Measurements from ENCODE around the gene DLG2. TPM values are rescaled to one million over a fixed set of nuclear protein-coding genes. Genes with fewer than 3 reads are reported as not detected.

DLG2 gene
- total and polyA plus RNA-seq, 2 of the 4 experiments (the other 2 are of a cell fraction), result 0.31 to 0.36 TPM

- H3K4me2 ChIP-seq (ENCODE audit: low read depth, low read length), result no peak overlapping the region
- H3K9me3 ChIP-seq (ENCODE audit: control insufficient read depth, insufficient read depth, low read length), result no peaks in the 10 kb centered on the region
- no peak overlapping the region for H3K23ac ChIP-seq (ENCODE audit: low read depth, low read length)
- no peaks in the 10 kb centered on the region for H3K79me1 ChIP-seq (ENCODE audit: low read depth in 1 of 2, low read length in 2 of 2)
- no peaks in the 10 kb centered on the region for H4K20me1 ChIP-seq (ENCODE audit: insufficient read depth, low read length)
- H2BK15ac ChIP-seq (ENCODE audit: low read depth, low read length), result no peak overlapping the region
- H3K4me1 ChIP-seq (ENCODE audit: control insufficient read depth, insufficient read depth, low read length), result no peaks in the 10 kb centered on the region
- no CpG with 5 or more reads among the region's 3 CpGs for WGBS, 2 experiments (ENCODE audit: extremely low coverage in 2 of 2, insufficient read length in 1 of 2)
- no peak overlapping the region for H3K18ac ChIP-seq (ENCODE audit: low read depth, low read length)
- H2AK5ac ChIP-seq (ENCODE audit: low read depth, low read length), result no peak overlapping the region
- H4K8ac ChIP-seq (ENCODE audit: low read depth in 2 of 2, low read length in 2 of 2), result no peak overlapping the region
- H3K14ac ChIP-seq (replicated peaks; ENCODE audit: low read depth, low read length), result no peak overlapping the region
- no peak for TF ChIP-seq ELK1 (IDR thresholded peaks at IDR 0.05; ENCODE audit: borderline replicate concordance, low read depth, low read length)
- TF ChIP-seq CEBPB (IDR thresholded peaks at IDR 0.05; ENCODE audit: low read depth, low read length), result no peak
- no peak for TF ChIP-seq MAZ (IDR thresholded peaks at IDR 0.05; ENCODE audit: borderline replicate concordance, low read depth, low read length)
- peak; percentile 50 for TF ChIP-seq CTCF (conservative IDR thresholded peaks at IDR 0.05; ENCODE audit: low read depth, low read length)
- no peak for TF ChIP-seq MXI1 (IDR thresholded peaks at IDR 0.05; ENCODE audit: borderline replicate concordance, low read depth, low read length)
- no peak for TF ChIP-seq FOS (IDR thresholded peaks at IDR 0.05; ENCODE audit: low read depth, low read length)
- no peak for TF ChIP-seq RFX5 (IDR thresholded peaks at IDR 0.05; ENCODE audit: low read depth, low read length)
- TF ChIP-seq BHLHE40 (IDR thresholded peaks at IDR 0.05; ENCODE audit: low read depth, low read length), result no peak
- peak; percentile 53 for TF ChIP-seq RAD21 (IDR thresholded peaks at IDR 0.05; ENCODE audit: low read length)
- no peak for TF ChIP-seq MAFK (IDR thresholded peaks at IDR 0.05; ENCODE audit: low read depth, low read length)
- no peak for TF ChIP-seq POLR2A (IDR thresholded peaks at IDR 0.05; ENCODE audit: low read depth, low read length)
- TF ChIP-seq SMC3 (IDR thresholded peaks at IDR 0.05; ENCODE audit: low read depth, low read length), result peak; percentile 50
- TF ChIP-seq NFE2L2 (IDR thresholded peaks at IDR 0.05; ENCODE audit: low read depth, low read length), result no peak
- no peak for TF ChIP-seq RCOR1 (IDR thresholded peaks at IDR 0.05; ENCODE audit: insufficient replicate concordance, low read length)
- no peak for TF ChIP-seq USF2 (IDR thresholded peaks at IDR 0.05; ENCODE audit: low read depth, low read length)
- TF ChIP-seq CHD1 (IDR thresholded peaks at IDR 0.05; ENCODE audit: low read depth, low read length), result no peak
- H3K4ac ChIP-seq (ENCODE audit: low read depth, low read length), result no peak overlapping the region
- no peak overlapping the region for H2BK20ac ChIP-seq (ENCODE audit: low read depth, low read length)
- no peaks in the 10 kb centered on the region for H3K9me1 ChIP-seq (ENCODE audit: insufficient read depth, low read length)
- no TSS peak for BruUV-seq (replicated peaks)
- no peak overlapping the region for H3K4me3 ChIP-seq (ENCODE audit: insufficient read depth, low read depth, low read length)
- no peaks in the 10 kb centered on the region for H3K36me3 ChIP-seq (ENCODE audit: control insufficient read depth, insufficient read depth, low read length)
- no peak for ATAC-seq (ENCODE audit: low read depth)
- H2BK120ac ChIP-seq (ENCODE audit: low read depth, low read length), result no peak overlapping the region
- H2AK9ac ChIP-seq (replicated peaks; ENCODE audit: low read depth, low read length, poor library complexity), result no peak overlapping the region
- H2AFZ ChIP-seq (replicated peaks; ENCODE audit: low read length, poor library complexity), result no peak overlapping the region
- H2BK5ac ChIP-seq (ENCODE audit: low read depth, low read length, poor library complexity, severe bottlenecking), result no peak overlapping the region
- dilution Hi-C loops (cut with HindIII; ENCODE audit: low sequenced_read_pairs, unreplicated experiment) (no loop called here), intact Hi-C loops (cut with micrococcal nuclease) (loop anchor here (5.0 to 10.0 kb wide), 2 partner anchors 812 to 1494 kb away; no protein-coding TSS in a partner anchor), in situ Hi-C loops (cut with MboI; ENCODE audit: low sequenced_read_pairs) (loop anchor here (10.0 kb wide), 1 partner anchor 804 kb away; no protein-coding TSS in a partner anchor)
- no peaks in the 10 kb centered on the region for H3K27me3 ChIP-seq (ENCODE audit: control insufficient read depth, insufficient read depth, low read length)
- POLR2A ChIA-PET (ENCODE audit: unreplicated experiment), result no interaction called here
- peak; percentile 15 for DNase-seq
- CTCF ChIA-PET, result interaction anchor here (0.6 to 1.1 kb wide), 5 partner anchors 9 to 809 kb away, joined by 3 to 5 read pairs (median 4); no protein-coding TSS in a partner anchor
- H3K56ac ChIP-seq (ENCODE audit: extremely low read depth, insufficient read depth, low read length), result no peak overlapping the region
- H3K27ac ChIP-seq (ENCODE audit: insufficient read depth, low read length), result no peak overlapping the region
- H4K5ac ChIP-seq (ENCODE audit: low read depth, low read length), result no peak overlapping the region
- no peak overlapping the region for H4K91ac ChIP-seq (ENCODE audit: insufficient read depth, low read depth, low read length)
- H3K9ac ChIP-seq (ENCODE audit: low read depth, low read length), result no peak overlapping the region
Observed at GRCh38 chr11:84780689-84781293, 846.4 kb downstream of the DLG2 start.

Measured in IMR-90 (cell line).